Inflammatory macrophage treated with lipopolysaccharide for 4 hours (primary cell): ENCODE results near the gene MDP1.

Source experiments
- DNase-seq: peaks from one replicate; pipeline ENCODE4 v3.0.0-alpha.2; 2020

MDP1 gene

GRCh38 chr14:24197056-24197450, 18.8 kb downstream of the MDP1 start:
- no peak for DNase-seq

- peak; percentile 50 for DNase-seq
These were observed 19.5 kb downstream of the MDP1 start for GRCh38 chr14:24196071-24197055.

GRCh38 chr14:24195186-24196070, 20.4 kb downstream of the MDP1 start, which contains the start of gene TM9SF1:
TSS of gene TM9SF1 (minus strand) at chr14:24195441. CDS start at chr14:24195019, 422 bp downstream.
- peak; percentile 86 for DNase-seq

GRCh38 chr14:24194873-24195185, 21.0 kb downstream of the MDP1 start:
- DNase-seq: no peak

- peak; percentile 29 for DNase-seq
These were observed 21.5 kb downstream of the MDP1 start for GRCh38 chr14:24194186-24194872.

GRCh38 chr14:24192933-24193332, 22.9 kb downstream of the MDP1 start:
- DNase-seq: no peak

- DNase-seq: no peak
These were observed 25.4 kb downstream of the MDP1 start for GRCh38 chr14:24190416-24190815.

GRCh38 chr14:24189460-24189859, 26.4 kb downstream of the MDP1 start:
- DNase-seq: no peak

- no peak for DNase-seq
These were observed 26.8 kb downstream of the MDP1 start for GRCh38 chr14:24189059-24189375.

- peak; percentile 96 for DNase-seq
These were observed 27.4 kb downstream of the MDP1 start, which contains the start of gene IPO4 for GRCh38 chr14:24188251-24189058. TSS of gene IPO4 (minus strand) at chr14:24188816. CDS start at chr14:24188787, 29 bp downstream.

GRCh38 chr14:24187539-24187915, 28.3 kb downstream of the MDP1 start:
- DNase-seq: no peak

- DNase-seq: no peak
These were observed 28.9 kb downstream of the MDP1 start for GRCh38 chr14:24186831-24187538.

- no peak for DNase-seq
These were observed 30.1 kb downstream of the MDP1 start for GRCh38 chr14:24185741-24186140.

- no peak for DNase-seq
These were observed 30.8 kb downstream of the MDP1 start for GRCh38 chr14:24185026-24185425.

- no peak for DNase-seq
These were observed 31.5 kb downstream of the MDP1 start for GRCh38 chr14:24184104-24184970.

GRCh38 chr14:24183014-24183481, 32.8 kb downstream of the MDP1 start:
- DNase-seq: no peak

- DNase-seq: no peak
These were observed 33.6 kb downstream of the MDP1 start for GRCh38 chr14:24182110-24182882.

- no peak for DNase-seq
These were observed 34.3 kb downstream of the MDP1 start for GRCh38 chr14:24181371-24182077.
